OCI-LY7 (cell line): Measurements from ENCODE around the gene RBMS1. TPM values are rescaled to one million over a fixed set of nuclear protein-coding genes. Genes with fewer than 3 reads are reported as not detected.

ENCODE experiments used
- BruUV-seq: library from RNA; stranded (reverse); fragments of 400-500 nt; replicated peaks from 2 replicates; lab custom pipeline; 2021; lab: Mats Ljungman, UMichigan
- CTCF ChIA-PET: fragments of 300-600 bp; sonication (Branson Sonifier 250); formaldehyde crosslinking; loops from one replicate; lab custom pipeline; 2022; ENCODE audit warnings: antibody characterized with exemption; ENCODE audit not compliant: unreplicated experiment; lab: Charles Lee
- POLR2A ChIA-PET: fragments of 300-600 bp; sonication (Branson Sonifier 250); formaldehyde crosslinking; loops from one replicate; lab custom pipeline; 2022; ENCODE audit warnings: antibody characterized with exemption; lab: Charles Lee
- DNase-seq: peaks from one replicate; pipeline ENCODE4 v3.0.0-alpha.2; 2015; ENCODE audit warnings: low spot score
- H2AFZ ChIP-seq: fragments of 200-600 bp; sonication (generic), shearing (Covaris generic); 2 replicates; pipeline ENCODE4 v1.6.1; 2014; ENCODE audit warnings: mild to moderate bottlenecking, antibody characterized with exemption, low read length, moderate library complexity
- H3K27ac ChIP-seq: fragments of 200-600 bp; sonication (generic); 2 replicates; pipeline ENCODE4 v1.5.1; 2014; ENCODE audit warnings: mixed run types, low read depth, mild to moderate bottlenecking, moderate library complexity, low read length, inconsistent platforms; ENCODE audit not compliant: poor library complexity, severe bottlenecking
- H3K36me3 ChIP-seq: fragments of 200-600 bp; sonication (generic); 2 replicates; pipeline ENCODE4 v1.6.1; 2014; ENCODE audit warnings: mild to moderate bottlenecking, antibody characterized with exemption, low read length, moderate library complexity, mixed read lengths; ENCODE audit not compliant: insufficient read depth
- H3K4me1 ChIP-seq: fragments of 200-600 bp; sonication (generic); 2 replicates; pipeline ENCODE4 v1.5.1; 2014; ENCODE audit warnings: mild to moderate bottlenecking, low read length; ENCODE audit not compliant: insufficient read depth, poor library complexity, severe bottlenecking
- H3K4me2 ChIP-seq: fragments of 200-600 bp; sonication (generic); 2 replicates; pipeline ENCODE4 v1.6.1; 2014; ENCODE audit warnings: mild to moderate bottlenecking, low read length
- H3K4me3 ChIP-seq: fragments of 200-600 bp; sonication (generic); 2 replicates; pipeline ENCODE4 v1.5.1; 2014; ENCODE audit warnings: mild to moderate bottlenecking, low read depth, low read length; ENCODE audit not compliant: poor library complexity, severe bottlenecking
- H3K79me2 ChIP-seq: fragments of 200-600 bp; sonication (generic); 2 replicates; pipeline ENCODE4 v1.6.1; 2016; ENCODE audit warnings: low read depth, mild to moderate bottlenecking, low read length, moderate library complexity, mixed read lengths; ENCODE audit not compliant: insufficient read depth
- H3K9me2 ChIP-seq: fragments of 200-600 bp; sonication (generic); 2 replicates; pipeline ENCODE4 v1.6.1; 2016; ENCODE audit warnings: mild to moderate bottlenecking, low read length, mixed read lengths; ENCODE audit not compliant: insufficient read depth
- H3K9me3 ChIP-seq: fragments of 200-600 bp; sonication (generic); 2 replicates; pipeline ENCODE4 v1.6.1; 2014; ENCODE audit warnings: mild to moderate bottlenecking, mixed run types, low read length, mixed read lengths
- H4K20me1 ChIP-seq: fragments of 200-600 bp; sonication (generic); 2 replicates; pipeline ENCODE4 v1.6.1; 2014; ENCODE audit warnings: mild to moderate bottlenecking, antibody characterized with exemption, low read length, moderate library complexity, mixed read lengths; ENCODE audit not compliant: insufficient read depth
- EZH2phosphoT487 ChIP-seq: fragments of 200-600 bp; sonication (generic); IDR thresholded peaks from 2 replicates; pipeline ENCODE4 v1.6.1; 2018; ENCODE audit warnings: low read depth, borderline replicate concordance, mild to moderate bottlenecking, mixed run types, antibody characterized with exemption, low read length, moderate library complexity, mixed read lengths
- intact Hi-C: fragments of 100-400 bp; cut with micrococcal nuclease; formaldehyde crosslinking; loops from one replicate; pipeline ENCODE4 v1.10.0; 2022; ENCODE audit not compliant: unreplicated experiment
- total RNA-seq, 2 experiments: library from RNA; depleted of rRNA in 1 of 2; stranded (reverse); fragments of >200 nt in 1 of 2; shearing (Covaris generic) in 1 of 2; gene quantifications; 2 replicates each; pipeline ENCODE4 v1.2.3, GENCODE V29; 2014 to 2022
- TF ChIP-seq, protein P1 (sequence below): fragments of 200-600 bp; sonication (generic); conservative IDR thresholded peaks from 2 replicates; pipeline ENCODE4 v1.5.1; 2014; ENCODE audit warnings: mild to moderate bottlenecking, antibody characterized with exemption, low read length, moderate library complexity, mixed read lengths

The RBMS1 gene
- total RNA-seq, 2 experiments from 2014 or later: 29.5 to 35.7 TPM

GRCh38 chr2:160257041-160257742 is 236.4 kb downstream of the RBMS1 start:
- Histone ChIP-seq H4K20me1 (no peaks in the 10 kb centered on the region), H3K4me2 (no peak overlapping the region), H3K9me3 (no peaks in the 10 kb centered on the region), H2AFZ (no peak overlapping the region), H3K9me2 (no peaks in the 10 kb centered on the region), H3K79me2 (no peaks in the 10 kb centered on the region), H3K27ac (no peak overlapping the region), H3K4me3 (no peak overlapping the region), H3K36me3 (no peaks in the 10 kb centered on the region), H3K4me1 (no peaks in the 10 kb centered on the region)
- CTCF ChIA-PET: no interaction called here
- intact Hi-C loops: no loop called here
- BruUV-seq: no TSS peak
- DNase-seq: no peak
- TF ChIP-seq EZH2phosphoT487: no peak
- TF ChIP-seq, protein P1, sequence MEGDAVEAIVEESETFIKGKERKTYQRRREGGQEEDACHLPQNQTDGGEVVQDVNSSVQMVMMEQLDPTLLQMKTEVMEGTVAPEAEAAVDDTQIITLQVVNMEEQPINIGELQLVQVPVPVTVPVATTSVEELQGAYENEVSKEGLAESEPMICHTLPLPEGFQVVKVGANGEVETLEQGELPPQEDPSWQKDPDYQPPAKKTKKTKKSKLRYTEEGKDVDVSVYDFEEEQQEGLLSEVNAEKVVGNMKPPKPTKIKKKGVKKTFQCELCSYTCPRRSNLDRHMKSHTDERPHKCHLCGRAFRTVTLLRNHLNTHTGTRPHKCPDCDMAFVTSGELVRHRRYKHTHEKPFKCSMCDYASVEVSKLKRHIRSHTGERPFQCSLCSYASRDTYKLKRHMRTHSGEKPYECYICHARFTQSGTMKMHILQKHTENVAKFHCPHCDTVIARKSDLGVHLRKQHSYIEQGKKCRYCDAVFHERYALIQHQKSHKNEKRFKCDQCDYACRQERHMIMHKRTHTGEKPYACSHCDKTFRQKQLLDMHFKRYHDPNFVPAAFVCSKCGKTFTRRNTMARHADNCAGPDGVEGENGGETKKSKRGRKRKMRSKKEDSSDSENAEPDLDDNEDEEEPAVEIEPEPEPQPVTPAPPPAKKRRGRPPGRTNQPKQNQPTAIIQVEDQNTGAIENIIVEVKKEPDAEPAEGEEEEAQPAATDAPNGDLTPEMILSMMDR: no peak
- POLR2A ChIA-PET: no interaction called here

DNA sequence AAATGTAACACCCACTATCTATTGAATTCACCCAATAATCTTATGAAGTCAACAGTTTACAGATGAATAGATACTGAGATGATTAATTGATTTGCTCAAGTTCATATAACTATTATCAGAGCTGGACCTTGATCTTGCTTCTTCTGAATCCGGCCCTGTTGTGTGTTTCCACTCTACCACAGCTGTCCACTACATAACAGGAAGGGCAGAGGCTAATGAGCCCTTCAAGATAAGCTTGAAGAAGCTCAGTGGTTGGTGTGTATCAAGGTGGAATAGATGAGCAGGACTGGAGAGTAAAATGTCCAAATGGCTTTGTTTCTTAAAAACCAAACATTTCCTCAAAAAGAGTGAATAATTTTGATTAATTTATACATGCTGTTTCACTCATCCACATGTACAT is 237.1 kb downstream of the RBMS1 start:
- Histone ChIP-seq H2AFZ (no peak overlapping the region), H3K9me3 (no peaks in the 10 kb centered on the region), H3K4me1 (no peaks in the 10 kb centered on the region), H3K9me2 (no peaks in the 10 kb centered on the region), H3K27ac (no peak overlapping the region), H3K79me2 (no peaks in the 10 kb centered on the region), H3K36me3 (no peaks in the 10 kb centered on the region), H3K4me2 (no peak overlapping the region), H4K20me1 (no peaks in the 10 kb centered on the region), H3K4me3 (no peak overlapping the region)
- intact Hi-C loops: no loop called here
- DNase-seq: no peak
- TF ChIP-seq, protein P1: no peak
- TF ChIP-seq EZH2phosphoT487: no peak
- ChIA-PET CTCF (no interaction called here), POLR2A (no interaction called here)
- no TSS peak for BruUV-seq

- Histone ChIP-seq H3K27ac (no peak overlapping the region), H3K36me3 (no peaks in the 10 kb centered on the region), H3K4me3 (no peak overlapping the region), H3K4me2 (no peak overlapping the region), H2AFZ (no peak overlapping the region), H3K79me2 (no peaks in the 10 kb centered on the region), H3K9me3 (no peaks in the 10 kb centered on the region), H3K9me2 (no peaks in the 10 kb centered on the region), H3K4me1 (no peaks in the 10 kb centered on the region), H4K20me1 (no peaks in the 10 kb centered on the region)
- TF ChIP-seq EZH2phosphoT487: no peak
- TF ChIP-seq, protein P1: no peak
- CTCF ChIA-PET: no interaction called here
- POLR2A ChIA-PET: interaction anchor here (1.0 kb wide), 2 partner anchors 63 to 114 kb away, joined by 3 read pairs; no protein-coding TSS in a partner anchor
- BruUV-seq: no TSS peak
- intact Hi-C loops: no loop called here
- no peak for DNase-seq
Observed at GRCh38 chr2:160255408-160255807, 238.2 kb downstream of the RBMS1 start.
